HAP-1 (cell line): ENCODE data around the gene SARDH.

ENCODE experiments used
- DNase-seq, 2 experiments: peaks; one replicate each; pipeline ENCODE4 v3.0.0-alpha.2; 2016 to 2020; ENCODE audit warnings: low spot score in 2 of 2
- H3K27me3 ChIP-seq: fragments of 250-450 bp; sonication (Bioruptor Pico); 2 replicates; pipeline ENCODE4 v1.5.1; 2020; ENCODE audit warnings: low read depth, mild to moderate bottlenecking, moderate library complexity
- H3K36me3 ChIP-seq: fragments of 250-450 bp; sonication (Bioruptor Pico); replicated peaks from 2 replicates; pipeline ENCODE4 v1.5.1; 2020; ENCODE audit warnings: mild to moderate bottlenecking
- H3K4me1 ChIP-seq: fragments of 250-450 bp; sonication (Bioruptor Pico); 2 replicates; pipeline ENCODE4 v1.5.1; 2020; ENCODE audit warnings: mild to moderate bottlenecking
- H3K4me3 ChIP-seq: fragments of 250-450 bp; sonication (Bioruptor Pico); 2 replicates; pipeline ENCODE4 v1.5.1; 2020; ENCODE audit warnings: mild to moderate bottlenecking, moderate library complexity
- H3K9me3 ChIP-seq: fragments of 250-450 bp; sonication (Bioruptor Pico); 2 replicates; pipeline ENCODE4 v1.5.1; 2020; ENCODE audit warnings: mild to moderate bottlenecking, moderate library complexity
- in situ Hi-C: fragments of 300-500 bp; cut with MboI; formaldehyde crosslinking; loops from 3 replicates; pipeline ENCODE4 v1.14.3; 2020; ENCODE audit warnings: low sequenced_read_pairs, inconsistent platforms, mixed read lengths

Gene SARDH

GRCh38 chr9:133730994-133731715, 7.0 kb downstream of the SARDH start:
- no peaks in the 10 kb centered on the region for H3K4me1 ChIP-seq
- in situ Hi-C loops: no loop called here
- no peaks in the 10 kb centered on the region for H3K9me3 ChIP-seq
- H3K27me3 ChIP-seq: peaks cover 5% of the 10 kb centered on the region; the same call in 1 of the 2 replicates
- no peak for DNase-seq
- H3K36me3 ChIP-seq: no peaks in the 10 kb centered on the region
- no peak overlapping the region for H3K4me3 ChIP-seq

GRCh38 chr9:133729617-133730281, 8.4 kb downstream of the SARDH start:
- in situ Hi-C loops: no loop called here
- Histone ChIP-seq H3K9me3 (no peaks in the 10 kb centered on the region), H3K4me3 (no peak overlapping the region), H3K36me3 (no peaks in the 10 kb centered on the region), H3K4me1 (no peaks in the 10 kb centered on the region), H3K27me3 (peaks cover 8% of the 10 kb centered on the region; the same call in 1 of the 2 replicates)
- no peak for DNase-seq

- Histone ChIP-seq H3K9me3 (no peaks in the 10 kb centered on the region), H3K27me3 (peaks cover 9% of the 10 kb centered on the region; the same call in 1 of the 2 replicates), H3K4me1 (no peaks in the 10 kb centered on the region), H3K4me3 (no peak overlapping the region), H3K36me3 (no peaks in the 10 kb centered on the region)
- DNase-seq: no peak
- in situ Hi-C loops: no loop called here
These were observed 9.1 kb downstream of the SARDH start for GRCh38 chr9:133728856-133729616.

GRCh38 chr9:133727876-133728441, 10.2 kb downstream of the SARDH start:
- H3K36me3 ChIP-seq: no peaks in the 10 kb centered on the region
- peaks cover 10% of the 10 kb centered on the region; the same call in 1 of the 2 replicates for H3K27me3 ChIP-seq
- H3K4me3 ChIP-seq: no peak overlapping the region
- DNase-seq: no peak
- H3K4me1 ChIP-seq: no peaks in the 10 kb centered on the region
- in situ Hi-C loops: no loop called here
- no peaks in the 10 kb centered on the region for H3K9me3 ChIP-seq

GRCh38 chr9:133727277-133727875, 10.8 kb downstream of the SARDH start:
- H3K27me3 ChIP-seq: peaks cover 10% of the 10 kb centered on the region; the same call in 1 of the 2 replicates
- DNase-seq: peak in 1 of 2 experiments; percentile 24

GRCh38 chr9:133726401-133727276, 11.5 kb downstream of the SARDH start:
- H3K36me3 ChIP-seq: no peaks in the 10 kb centered on the region
- DNase-seq: peak; percentile 11 to 61
- H3K27me3 ChIP-seq: peaks cover 10% of the 10 kb centered on the region; the same call in 1 of the 2 replicates
- H3K4me1 ChIP-seq: no peaks in the 10 kb centered on the region
- in situ Hi-C loops: no loop called here
- H3K9me3 ChIP-seq: no peaks in the 10 kb centered on the region
- H3K4me3 ChIP-seq: no peak overlapping the region

More at GRCh38 chr9:133727277-133727875, 10.8 kb downstream of the SARDH start:
- Histone ChIP-seq H3K4me1 (no peaks in the 10 kb centered on the region), H3K9me3 (no peaks in the 10 kb centered on the region), H3K4me3 (no peak overlapping the region), H3K36me3 (no peaks in the 10 kb centered on the region)
- in situ Hi-C loops: no loop called here

- in situ Hi-C loops: no loop called here
- H3K27me3 ChIP-seq: peaks cover 10% of the 10 kb centered on the region; the same call in 1 of the 2 replicates
- no peak for DNase-seq
These were observed 12.3 kb downstream of the SARDH start for GRCh38 chr9:133725886-133726285.

GRCh38 chr9:133718563-133719315, 19.4 kb downstream of the SARDH start:
- H3K4me3 ChIP-seq: no peak overlapping the region
- in situ Hi-C loops: no loop called here
- peaks cover 2% of the 10 kb centered on the region; the same call in 1 of the 2 replicates for H3K27me3 ChIP-seq
- no peaks in the 10 kb centered on the region for H3K4me1 ChIP-seq
- no peak for DNase-seq
- no peaks in the 10 kb centered on the region for H3K36me3 ChIP-seq
- no peaks in the 10 kb centered on the region for H3K9me3 ChIP-seq

More at GRCh38 chr9:133725886-133726285, 12.3 kb downstream of the SARDH start:
- H3K9me3 ChIP-seq: no peaks in the 10 kb centered on the region
- H3K36me3 ChIP-seq: no peaks in the 10 kb centered on the region
- H3K4me1 ChIP-seq: no peaks in the 10 kb centered on the region
- H3K4me3 ChIP-seq: no peak overlapping the region

- no peak for DNase-seq
- Histone ChIP-seq H3K4me1 (no peaks in the 10 kb centered on the region), H3K36me3 (no peaks in the 10 kb centered on the region), H3K9me3 (no peaks in the 10 kb centered on the region), H3K27me3 (peaks cover 2% of the 10 kb centered on the region; the same call in 1 of the 2 replicates), H3K4me3 (no peak overlapping the region)
- in situ Hi-C loops: no loop called here
These were observed 20.8 kb downstream of the SARDH start for GRCh38 chr9:133717113-133718031.

- in situ Hi-C loops: no loop called here
- Histone ChIP-seq H3K36me3 (no peaks in the 10 kb centered on the region), H3K27me3 (peaks cover 4% of the 10 kb centered on the region; the same call in 1 of the 2 replicates), H3K4me3 (no peak overlapping the region), H3K9me3 (no peaks in the 10 kb centered on the region), H3K4me1 (no peaks in the 10 kb centered on the region)
- DNase-seq: no peak
These were observed 21.5 kb downstream of the SARDH start for GRCh38 chr9:133716564-133717112.
